NCI-H526 treated with DMSO at 0.1 percent for 48 hours (cell line): ENCODE results near the gene IFIT1.
"Not testable (repeated sequence)": the region's sequence is repeated elsewhere in the genome, so short reads cannot be mapped to it uniquely, and the experiment has no call there.

Source experiments
- DNase-seq: peaks from one replicate; lab custom pipeline; 2025; lab: John Stamatoyannopoulos, UW

IFIT1 gene

GRCh38 chr10:89403043-89403442 is 10.6 kb downstream of the IFIT1 start:
- no peak for DNase-seq

DNA sequence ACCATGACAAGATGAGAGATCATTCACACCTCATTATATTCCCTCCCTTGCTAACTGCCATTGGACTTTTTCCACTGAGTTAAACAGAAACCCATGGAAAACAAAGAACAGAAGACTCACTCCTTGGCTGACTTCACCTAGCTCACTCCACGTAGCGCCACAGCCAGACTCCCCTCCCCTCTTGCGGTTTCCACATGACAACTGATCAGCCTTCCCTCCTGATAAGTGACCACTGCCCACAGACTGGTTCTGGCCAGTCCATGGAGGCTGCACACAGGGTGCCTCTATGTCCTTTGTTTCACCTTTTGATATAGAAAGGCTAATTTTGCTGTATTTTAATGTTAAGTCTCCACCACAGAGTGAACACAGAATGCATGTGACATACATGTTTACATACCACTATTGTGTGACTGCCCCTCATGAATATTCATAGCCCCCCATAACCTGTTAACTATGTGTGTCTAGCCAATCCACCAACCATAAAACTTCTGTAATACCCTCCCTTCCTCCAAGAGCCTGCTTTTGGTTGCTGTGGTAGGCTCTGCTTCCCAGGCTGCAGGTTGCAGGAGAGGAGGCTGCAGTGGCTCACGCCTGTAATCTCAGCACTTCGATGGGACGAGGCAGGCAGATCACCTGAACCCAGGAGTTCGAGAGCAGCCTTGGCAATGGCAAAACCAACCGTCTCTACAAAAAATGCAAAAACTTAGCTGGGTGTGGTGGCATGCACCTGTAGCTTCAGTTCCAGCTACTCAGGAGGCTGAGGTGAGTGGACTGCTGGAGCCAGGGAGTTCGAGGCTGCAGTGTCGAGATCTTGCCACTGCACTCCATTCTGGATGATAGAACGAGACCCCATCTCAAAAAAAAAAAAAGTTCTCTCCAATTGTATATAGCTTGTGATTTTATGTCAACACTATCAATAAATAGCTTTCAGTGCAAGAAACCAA is 12.0 kb downstream of the IFIT1 start:
- no peak for DNase-seq

DNA sequence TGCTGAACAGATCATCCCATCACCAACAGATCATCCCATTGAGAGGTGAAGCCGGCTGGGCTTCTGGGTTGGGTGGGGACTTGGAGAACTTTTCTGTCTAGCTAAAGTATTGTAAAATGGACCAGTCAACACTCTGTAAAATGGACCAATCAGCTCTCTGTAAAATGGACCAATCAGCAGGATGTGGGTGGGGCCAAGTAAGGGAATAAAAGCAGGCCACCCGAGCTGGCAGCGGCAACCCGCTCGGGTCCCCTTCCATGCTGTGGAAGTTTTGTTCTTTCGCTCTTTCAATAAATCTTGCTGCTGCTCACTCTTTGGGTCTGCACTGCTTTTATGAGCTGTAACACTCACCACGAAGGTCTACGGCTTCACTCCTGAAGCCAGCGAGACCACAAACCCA is 13.8 kb downstream of the IFIT1 start:
- DNase-seq: not testable (repeated sequence)

GRCh38 chr10:89407792-89408191 is 15.4 kb downstream of the IFIT1 start:
- not testable (repeated sequence) for DNase-seq

DNA sequence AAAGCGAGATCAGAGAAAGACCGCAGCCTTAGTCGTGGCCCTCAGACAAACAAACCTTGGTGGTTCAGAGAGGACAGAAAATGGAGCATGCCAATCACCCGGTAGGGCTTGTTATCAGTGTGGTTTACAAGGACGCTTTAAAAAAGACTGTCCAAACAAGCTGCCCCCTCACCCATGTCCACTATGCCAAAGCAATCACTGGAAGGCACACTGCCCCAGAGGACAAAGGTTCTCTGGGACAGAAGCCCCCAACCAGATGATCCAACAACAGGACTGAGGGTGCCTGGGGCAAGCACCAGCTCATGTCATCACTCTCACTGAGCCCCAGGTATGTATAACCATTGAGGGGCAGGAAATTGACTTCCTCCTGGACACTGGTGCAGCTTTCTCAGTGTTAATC is 16.9 kb downstream of the IFIT1 start:
- DNase-seq: not testable (repeated sequence)

DNA sequence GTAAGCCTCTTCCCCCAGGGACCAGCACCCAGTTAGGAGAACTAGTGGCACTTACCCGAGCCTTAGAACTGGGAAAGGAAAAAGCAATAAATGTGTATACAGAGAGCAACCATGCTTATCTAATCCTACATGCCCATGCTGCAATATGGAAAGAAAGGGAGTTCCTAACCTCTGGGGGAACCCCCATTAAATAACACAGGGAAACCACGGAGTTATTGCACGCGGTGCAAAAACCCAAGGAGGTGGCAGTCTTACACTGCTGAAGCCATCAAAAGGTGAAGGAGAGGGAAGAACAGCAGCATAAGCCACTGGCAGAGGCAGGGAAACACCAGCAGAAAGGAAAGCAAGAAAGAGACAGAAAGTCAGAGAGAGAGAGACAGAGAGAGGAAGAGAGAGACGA is 18.1 kb downstream of the IFIT1 start:
- DNase-seq: not testable (repeated sequence)

DNA sequence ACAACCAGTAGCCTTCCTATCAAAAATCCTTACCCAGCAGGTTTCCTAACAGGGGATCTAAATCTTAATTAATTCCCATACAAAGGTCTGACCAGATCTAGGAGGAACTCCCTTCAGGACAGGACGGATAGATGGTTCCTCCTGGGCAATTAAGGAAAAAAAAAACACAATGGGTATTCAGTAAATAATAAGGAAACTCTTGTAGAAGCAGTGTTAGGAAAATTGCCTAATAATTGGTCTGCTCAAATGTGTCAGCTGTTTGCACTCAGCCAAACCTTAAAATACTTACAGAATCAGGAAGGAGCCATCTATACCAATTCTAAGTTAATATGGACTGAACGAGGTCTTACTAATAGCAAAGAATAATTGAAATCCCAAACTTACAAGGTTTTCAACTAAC is 18.7 kb downstream of the IFIT1 start:
- not testable (repeated sequence) for DNase-seq

DNA sequence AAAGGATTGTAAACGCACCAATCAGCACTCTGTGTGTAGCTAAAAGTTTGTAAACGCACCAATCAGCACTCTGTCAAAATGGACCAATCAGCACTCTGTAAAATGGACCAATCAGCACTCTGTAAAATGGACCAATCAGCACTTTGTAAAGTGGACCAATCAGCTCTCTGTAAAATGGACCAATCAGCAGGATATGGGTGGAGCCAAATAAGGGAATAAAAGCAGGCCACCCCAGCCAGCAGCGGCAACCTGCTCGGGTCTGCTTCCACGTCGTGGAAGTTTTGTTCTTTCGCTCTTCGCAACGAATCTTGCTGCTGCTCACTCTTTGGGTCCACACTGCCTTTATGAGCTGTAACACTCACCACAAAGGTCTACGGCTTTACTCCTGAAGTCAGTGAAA is 19.9 kb downstream of the IFIT1 start:
- DNase-seq: not testable (repeated sequence)

DNA sequence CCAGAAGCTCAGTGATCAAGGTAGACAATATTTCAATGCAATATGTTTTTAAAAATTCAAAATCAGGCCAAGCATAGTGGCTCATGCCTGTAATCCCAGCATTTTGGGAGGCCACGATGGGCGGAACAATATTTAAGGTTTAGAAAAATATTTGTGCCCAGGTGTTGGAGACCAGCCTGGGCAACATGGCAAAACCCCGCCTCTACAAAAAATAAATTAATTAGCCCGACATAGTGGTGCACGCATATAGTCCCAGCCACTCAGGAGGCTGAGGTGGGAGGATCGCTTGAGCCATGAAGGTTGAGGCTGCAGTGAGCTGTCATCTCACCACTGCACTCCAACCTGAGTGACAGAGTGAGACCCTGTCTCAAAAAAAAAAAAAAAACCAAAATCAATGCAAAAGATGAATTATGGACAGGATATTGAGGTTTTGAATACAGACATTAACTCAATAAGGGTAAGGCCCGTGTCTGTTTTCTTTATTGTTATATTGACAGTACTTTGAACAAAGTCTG is 21.0 kb downstream of the IFIT1 start:
- DNase-seq: no peak

DNA sequence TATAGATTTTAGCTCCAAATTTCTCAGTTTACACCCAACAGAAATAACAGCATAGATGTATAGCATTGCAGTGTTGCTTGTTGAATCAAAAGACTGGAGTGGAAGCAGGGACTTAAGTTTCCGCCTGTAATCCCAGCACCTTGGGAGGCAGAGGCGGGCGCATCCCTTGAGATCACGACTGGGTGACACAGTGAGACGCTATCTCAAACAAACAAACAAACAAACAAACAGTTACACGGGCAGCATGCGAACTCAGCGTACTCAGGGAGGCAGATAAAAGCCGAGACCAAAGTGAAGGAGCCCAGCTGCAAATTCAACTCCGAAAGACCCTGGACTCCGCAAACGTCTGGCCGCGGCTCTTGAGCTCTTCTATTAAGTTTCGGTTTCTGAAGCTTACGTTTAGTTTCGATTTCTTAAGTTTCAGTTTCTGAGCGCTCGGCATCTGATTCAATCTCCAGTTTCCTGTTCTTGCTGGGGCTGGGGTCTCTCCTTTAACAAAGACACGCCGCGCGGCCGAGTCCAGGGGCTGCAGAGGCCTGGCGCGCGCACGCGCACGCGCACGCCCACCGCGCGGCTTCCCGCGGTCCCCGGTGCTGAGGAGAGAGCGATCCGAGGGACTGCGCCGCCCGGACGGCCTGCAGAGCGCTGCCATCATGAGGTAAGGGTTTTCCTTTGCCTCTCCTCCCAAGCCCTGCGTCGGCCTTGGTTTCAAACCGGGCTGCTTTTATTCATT is 21.9 kb downstream of the IFIT1 start, which contains the start of gene IFIT5:
Gene IFIT5 (plus strand): TSS at position 423 of the 733 bp plus-strand sequence. CDS start 231 bp downstream, at position 654.
- DNase-seq: peak; percentile 56

DNA sequence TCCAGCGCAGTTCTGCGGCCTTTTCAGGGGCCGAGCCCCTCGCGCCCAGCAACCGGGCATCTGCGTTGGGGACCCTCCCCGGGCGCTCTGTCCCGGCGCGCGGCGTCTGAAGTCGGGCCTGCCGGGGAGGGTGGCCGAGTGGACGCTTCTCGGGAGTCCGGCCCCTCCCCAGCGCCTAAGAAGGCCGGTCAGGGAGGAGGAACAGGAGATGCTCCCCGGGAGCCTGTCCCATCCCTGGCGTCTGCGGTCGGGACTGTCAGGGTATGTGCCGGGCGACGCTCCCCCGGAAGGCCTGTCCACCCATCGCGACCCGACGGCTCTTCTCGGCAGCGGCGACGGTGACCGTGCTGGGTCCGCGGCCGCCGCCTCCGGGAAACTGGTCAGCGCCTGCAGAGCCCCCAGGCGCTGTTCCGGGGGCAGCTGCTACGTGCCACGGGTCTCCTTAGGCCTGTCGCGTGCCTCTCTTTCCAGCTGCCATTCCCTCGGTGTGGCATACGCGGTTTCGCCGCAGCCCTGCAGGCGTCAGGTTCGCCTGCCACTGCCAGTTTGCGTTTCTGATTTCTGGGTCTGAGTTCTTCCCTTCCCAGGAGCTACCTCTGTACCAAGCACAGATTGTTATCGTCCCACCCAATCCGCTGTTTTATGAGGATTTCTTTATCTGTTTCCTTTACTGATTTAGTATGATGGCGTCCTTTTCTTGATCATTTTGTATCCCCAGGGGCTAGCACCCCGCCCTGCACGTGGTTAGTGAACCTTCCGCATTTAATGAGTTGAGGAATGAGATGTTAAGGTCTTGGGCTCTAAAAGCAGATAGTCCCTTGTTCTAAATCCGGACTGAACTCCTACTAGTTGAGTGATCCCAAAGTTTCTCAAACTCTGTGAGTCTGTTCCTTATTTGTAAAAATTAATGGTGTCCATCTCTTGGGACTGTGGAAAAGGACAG is 22.7 kb downstream of the IFIT1 start:
- DNase-seq: peak; percentile 15

DNA sequence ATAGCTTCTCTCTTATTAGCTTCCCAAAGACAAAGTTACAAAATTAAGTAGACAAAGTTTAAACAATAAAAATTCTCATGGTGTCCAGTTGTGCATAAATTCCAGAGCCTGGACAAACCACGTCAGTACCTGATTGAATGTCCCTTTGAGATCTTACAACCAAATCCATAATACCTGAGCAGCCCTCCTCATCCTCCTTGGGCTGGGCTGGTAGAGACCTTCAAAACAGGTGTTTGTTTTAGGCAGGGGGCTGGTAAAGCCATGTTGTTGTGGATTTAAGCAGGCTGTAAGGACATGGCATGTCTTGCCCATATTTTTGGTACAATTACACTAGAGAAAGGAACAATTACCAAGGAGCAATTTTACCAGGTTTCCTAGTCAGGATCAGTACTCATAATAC is 24.0 kb downstream of the IFIT1 start:
- DNase-seq: no peak

DNA sequence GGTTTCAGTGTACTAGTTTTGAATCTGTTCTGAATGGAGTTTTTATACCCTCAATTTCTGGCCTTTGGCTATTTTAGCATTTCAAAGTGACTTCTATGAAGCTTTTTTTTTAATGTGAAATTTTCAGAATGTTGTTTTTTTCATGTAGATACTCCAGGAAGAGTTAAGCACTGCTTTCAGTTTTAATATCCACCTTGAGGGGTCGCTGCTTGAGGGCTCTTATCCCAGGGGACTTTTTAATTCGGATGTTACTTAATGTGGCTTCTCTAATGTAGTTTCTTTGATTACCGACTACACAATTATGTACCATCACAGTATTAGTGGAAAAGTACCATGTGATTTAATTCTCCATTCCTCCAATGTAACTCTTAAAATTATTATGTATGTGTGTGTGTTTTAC is 27.1 kb downstream of the IFIT1 start:
- no peak for DNase-seq

DNA sequence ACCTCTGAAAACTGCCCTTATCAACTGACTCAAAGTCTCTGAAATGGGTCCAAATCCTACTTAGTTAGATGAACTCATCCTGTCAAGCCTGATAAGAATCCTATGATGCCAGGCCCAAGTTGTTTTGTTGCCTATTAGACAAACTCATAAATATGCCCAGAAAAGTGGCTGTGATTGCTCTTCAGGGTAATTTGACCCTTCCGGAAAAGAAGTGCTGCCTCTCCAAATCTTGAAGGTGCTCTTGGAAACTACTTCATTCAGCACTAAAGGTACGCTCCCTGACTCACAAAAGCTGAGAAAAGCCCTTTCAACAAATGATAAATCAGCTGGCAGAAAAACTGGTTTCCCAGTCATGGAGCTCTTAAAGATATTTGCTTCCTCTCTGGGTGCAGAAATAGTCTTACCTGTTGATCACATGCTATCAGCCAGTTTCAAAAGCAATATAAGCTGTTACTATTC is 28.6 kb downstream of the IFIT1 start:
- DNase-seq: no peak

DNA sequence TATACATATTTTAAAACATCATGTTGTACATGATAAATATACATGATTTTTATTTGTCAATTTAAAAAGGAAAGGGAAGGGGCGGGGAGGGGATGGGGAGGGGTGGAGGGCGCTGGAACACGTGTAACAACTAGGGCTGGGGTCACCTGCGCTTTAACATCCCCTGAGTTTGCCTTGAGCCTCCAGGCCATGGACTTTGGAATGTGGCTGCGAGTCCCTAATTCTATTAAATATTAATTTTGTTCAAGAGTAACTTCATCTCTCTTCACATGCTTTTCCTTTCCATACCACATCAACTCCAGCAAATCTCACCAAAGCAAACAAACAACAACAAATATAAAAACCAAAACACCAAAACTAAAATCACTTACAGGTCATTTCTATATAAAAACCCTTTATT is 32.6 kb downstream of the IFIT1 start:
- DNase-seq: no peak

DNA sequence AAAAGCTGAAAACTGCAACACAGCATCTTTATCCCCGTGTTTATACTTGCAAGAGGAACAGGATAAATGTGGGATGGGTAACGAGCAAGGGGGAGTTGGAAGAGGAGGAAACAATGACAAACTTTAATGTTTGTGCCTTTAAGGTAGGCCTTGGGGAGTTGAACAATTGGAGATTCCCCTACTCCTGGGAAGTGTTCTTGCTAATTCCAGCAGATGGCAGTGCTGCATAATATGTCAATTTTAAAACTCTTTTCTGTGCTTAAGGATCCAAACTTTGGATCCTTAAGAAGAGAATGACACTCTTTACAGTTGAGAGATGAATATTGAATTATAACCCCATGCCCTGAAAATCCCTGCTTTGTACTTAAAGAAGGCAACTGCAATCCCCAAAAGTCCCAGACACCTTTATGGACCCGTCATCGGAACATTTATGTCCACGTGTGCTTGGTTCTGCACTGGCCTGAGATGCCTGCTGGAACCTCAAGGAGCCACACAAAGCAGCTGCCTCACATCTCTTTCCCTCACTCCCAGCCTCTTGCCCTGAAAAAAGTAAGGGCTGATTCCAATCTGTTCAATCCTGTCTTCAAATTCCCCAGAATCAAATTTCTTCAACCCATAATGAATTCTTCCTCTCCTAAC is 33.9 kb downstream of the IFIT1 start:
- DNase-seq: no peak

GRCh38 chr10:89427629-89428028 is 35.2 kb downstream of the IFIT1 start:
- DNase-seq: no peak

- DNase-seq: no peak
These were observed 36.5 kb downstream of the IFIT1 start for GRCh38 chr10:89428877-89429276.

GRCh38 chr10:89431977-89432376 is 39.6 kb downstream of the IFIT1 start:
- no peak for DNase-seq

- no peak for DNase-seq
These were observed 46.1 kb downstream of the IFIT1 start for GRCh38 chr10:89438525-89438924.
